ENCODE data around the gene PIP5K1B. TPM values are rescaled to one million over a fixed set of nuclear protein-coding genes. Genes with fewer than 3 reads are reported as not detected.

The PIP5K1B gene
- total and polyA plus RNA-seq, 2 of the 13 experiments (the other 11 are each of a cell fraction or from before 2014, with no cell fraction given), result 15.8 to 17.5 TPM

DNA sequence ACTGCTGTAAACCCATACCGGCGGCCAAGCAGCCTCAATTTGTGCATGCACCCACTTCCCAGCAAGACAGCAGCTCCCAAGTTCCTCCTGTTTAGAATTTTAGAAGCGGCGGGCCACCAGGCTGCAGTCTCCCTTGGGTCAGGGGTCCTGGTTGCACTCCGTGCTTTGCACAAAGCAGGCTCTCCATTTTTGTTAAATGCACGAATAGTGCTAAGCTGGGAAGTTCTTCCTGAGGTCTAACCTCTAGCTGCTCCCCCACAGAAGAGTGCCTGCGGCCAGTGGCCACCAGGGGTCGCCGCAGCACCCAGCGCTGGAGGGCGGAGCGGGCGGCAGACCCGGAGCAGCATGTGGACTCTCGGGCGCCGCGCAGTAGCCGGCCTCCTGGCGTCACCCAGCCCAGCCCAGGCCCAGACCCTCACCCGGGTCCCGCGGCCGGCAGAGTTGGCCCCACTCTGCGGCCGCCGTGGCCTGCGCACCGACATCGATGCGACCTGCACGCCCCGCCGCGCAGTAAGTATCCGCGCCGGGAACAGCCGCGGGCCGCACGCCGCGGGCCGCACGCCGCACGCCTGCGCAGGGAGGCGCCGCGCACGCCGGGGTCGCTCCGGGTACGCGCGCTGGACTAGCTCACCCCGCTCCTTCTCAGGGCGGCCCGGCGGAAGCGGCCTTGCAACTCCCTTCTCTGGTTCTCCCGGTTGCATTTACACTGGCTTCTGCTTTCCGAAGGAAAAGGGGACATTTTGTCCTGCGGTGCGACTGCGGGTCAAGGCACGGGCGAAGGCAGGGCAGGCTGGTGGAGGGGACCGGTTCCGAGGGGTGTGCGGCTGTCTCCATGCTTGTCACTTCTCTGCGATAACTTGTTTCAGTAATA lies 330.6 kb downstream of the PIP5K1B start, which contains the start of gene FXN:
FXN (plus strand) TSS at position 315 of the 871 bp plus-strand sequence; CDS start at position 346, 31 bp downstream.
- Histone ChIP-seq H3K4me3 (replicated peaks in 1 of 3; ENCODE audit: insufficient read depth in 1 of 3, low read depth in 2 of 3, low read length in 3 of 3) (peak within 1 kb of the TSS; percentile 72 to 86 (median 82)), H3K79me2 (ENCODE audit: insufficient read depth, low read length) (peaks cover 44% of the 10 kb centered on the region), H3K9ac (ENCODE audit: insufficient read depth, low read depth, low read length) (peak within 1 kb of the TSS; percentile 82), H2AFZ (ENCODE audit: low read length) (no peak within 1 kb of the TSS), H3K4me1 (ENCODE audit: insufficient read depth, low read length) (peaks cover 21% of the 10 kb centered on the region), H3K27ac (ENCODE audit: extremely low read length, insufficient read depth, low read length) (peak within 1 kb of the TSS; percentile 86), H3K9me3 (ENCODE audit: low read length) (no peaks in the 10 kb centered on the region), H3K27me3 (ENCODE audit: control insufficient read depth in 1 of 2, insufficient read depth in 2 of 2, low read length in 2 of 2) (no peaks in the 10 kb centered on the region), H3K36me3 (replicated peaks in 1 of 2; ENCODE audit: control insufficient read depth in 1 of 2, insufficient read depth in 2 of 2, low read length in 2 of 2) (peaks cover 0 to 8% of the 10 kb centered on the region in 2 experiments; a peak in 1 of 5 replicates), H4K20me1 (ENCODE audit: insufficient read depth, low read length) (no peaks in the 10 kb centered on the region; the same call in 1 of the 2 replicates), H3K4me2 (ENCODE audit: low read depth, low read length) (peak within 1 kb of the TSS; percentile 89)
- under 1% methylated on average over 39 of the region's 75 CpGs for WGBS (ENCODE audit: low lambda C conversion rate)
- ATAC-seq (peak; percentile 93), FAIRE-seq (no peak), DNase-seq (ENCODE audit: low spot score) (peak; percentile 61)
- in situ Hi-C loops (cut with HindIII; ENCODE audit: extremely low pct_ligation_motif_present, low pct_unique_long_range_greater_than_20kb) (no loop called here), intact Hi-C loops (cut with micrococcal nuclease; ENCODE audit: unreplicated experiment) (no loop called here)
- BruUV-seq (replicated peaks), result TSS peak; percentile 53
- POLR2A ChIA-PET, result interaction anchor here (0.9 to 1.4 kb wide), 6 partner anchors 69 to 188 kb away, joined by 4 to 5 read pairs (median 4); no protein-coding TSS in a partner anchor
- CTCF ChIA-PET (ENCODE audit: low intra/inter-chr PET ratio, low total read pairs), result interaction anchor here (1.2 kb wide), 1 partner anchor 158 kb away, joined by 4 read pairs; no protein-coding TSS in a partner anchor
- TF ChIP-seq RAD21 (CRISPR knock-in tag; IDR thresholded peaks at IDR 0.05), result peak; percentile 89
- TF ChIP-seq NFATC3 (CRISPR knock-in tag; IDR thresholded peaks at IDR 0.05), result no peak
- no peak for TF ChIP-seq ZBTB3 (CRISPR knock-in tag; IDR thresholded peaks at IDR 0.05; ENCODE audit: borderline replicate concordance, low read depth)
- peak; percentile 68; the same call in 1 of the 2 replicates for TF ChIP-seq ZNF350 (CRISPR knock-in tag; IDR thresholded peaks at IDR 0.05; ENCODE audit: borderline replicate concordance, low read depth)
- TF ChIP-seq, protein P1, sequence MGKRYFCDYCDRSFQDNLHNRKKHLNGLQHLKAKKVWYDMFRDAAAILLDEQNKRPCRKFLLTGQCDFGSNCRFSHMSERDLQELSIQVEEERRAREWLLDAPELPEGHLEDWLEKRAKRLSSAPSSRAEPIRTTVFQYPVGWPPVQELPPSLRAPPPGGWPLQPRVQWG (CRISPR knock-in tag; IDR thresholded peaks at IDR 0.05; ENCODE audit: borderline replicate concordance, low read depth), result no peak
- TF ChIP-seq ZNF234 (CRISPR knock-in tag; conservative IDR thresholded peaks at IDR 0.05), result no peak
- no peak; the same call in 1 of the 2 replicates for TF ChIP-seq FOXC1 (CRISPR knock-in tag; IDR thresholded peaks at IDR 0.05; ENCODE audit: borderline replicate concordance)
- no peak for TF ChIP-seq NCOA1 (CRISPR knock-in tag; IDR thresholded peaks at IDR 0.05)
- TF ChIP-seq NR2F6 (IDR thresholded peaks at IDR 0.05), result no peak
- TF ChIP-seq NR2F6 (CRISPR knock-in tag; IDR thresholded peaks at IDR 0.05), result peak; percentile 39; the same call in 1 of the 2 replicates
- TF ChIP-seq, protein P2, sequence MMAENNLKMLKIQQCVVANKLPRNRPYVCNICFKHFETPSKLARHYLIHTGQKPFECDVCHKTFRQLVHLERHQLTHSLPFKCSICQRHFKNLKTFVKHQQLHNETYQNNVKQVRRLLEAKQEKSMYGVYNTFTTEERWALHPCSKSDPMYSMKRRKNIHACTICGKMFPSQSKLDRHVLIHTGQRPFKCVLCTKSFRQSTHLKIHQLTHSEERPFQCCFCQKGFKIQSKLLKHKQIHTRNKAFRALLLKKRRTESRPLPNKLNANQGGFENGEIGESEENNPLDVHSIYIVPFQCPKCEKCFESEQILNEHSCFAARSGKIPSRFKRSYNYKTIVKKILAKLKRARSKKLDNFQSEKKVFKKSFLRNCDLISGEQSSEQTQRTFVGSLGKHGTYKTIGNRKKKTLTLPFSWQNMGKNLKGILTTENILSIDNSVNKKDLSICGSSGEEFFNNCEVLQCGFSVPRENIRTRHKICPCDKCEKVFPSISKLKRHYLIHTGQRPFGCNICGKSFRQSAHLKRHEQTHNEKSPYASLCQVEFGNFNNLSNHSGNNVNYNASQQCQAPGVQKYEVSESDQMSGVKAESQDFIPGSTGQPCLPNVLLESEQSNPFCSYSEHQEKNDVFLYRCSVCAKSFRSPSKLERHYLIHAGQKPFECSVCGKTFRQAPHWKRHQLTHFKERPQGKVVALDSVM (CRISPR knock-in tag; IDR thresholded peaks at IDR 0.05), result peak; percentile 71
- TF ChIP-seq, protein P3, sequence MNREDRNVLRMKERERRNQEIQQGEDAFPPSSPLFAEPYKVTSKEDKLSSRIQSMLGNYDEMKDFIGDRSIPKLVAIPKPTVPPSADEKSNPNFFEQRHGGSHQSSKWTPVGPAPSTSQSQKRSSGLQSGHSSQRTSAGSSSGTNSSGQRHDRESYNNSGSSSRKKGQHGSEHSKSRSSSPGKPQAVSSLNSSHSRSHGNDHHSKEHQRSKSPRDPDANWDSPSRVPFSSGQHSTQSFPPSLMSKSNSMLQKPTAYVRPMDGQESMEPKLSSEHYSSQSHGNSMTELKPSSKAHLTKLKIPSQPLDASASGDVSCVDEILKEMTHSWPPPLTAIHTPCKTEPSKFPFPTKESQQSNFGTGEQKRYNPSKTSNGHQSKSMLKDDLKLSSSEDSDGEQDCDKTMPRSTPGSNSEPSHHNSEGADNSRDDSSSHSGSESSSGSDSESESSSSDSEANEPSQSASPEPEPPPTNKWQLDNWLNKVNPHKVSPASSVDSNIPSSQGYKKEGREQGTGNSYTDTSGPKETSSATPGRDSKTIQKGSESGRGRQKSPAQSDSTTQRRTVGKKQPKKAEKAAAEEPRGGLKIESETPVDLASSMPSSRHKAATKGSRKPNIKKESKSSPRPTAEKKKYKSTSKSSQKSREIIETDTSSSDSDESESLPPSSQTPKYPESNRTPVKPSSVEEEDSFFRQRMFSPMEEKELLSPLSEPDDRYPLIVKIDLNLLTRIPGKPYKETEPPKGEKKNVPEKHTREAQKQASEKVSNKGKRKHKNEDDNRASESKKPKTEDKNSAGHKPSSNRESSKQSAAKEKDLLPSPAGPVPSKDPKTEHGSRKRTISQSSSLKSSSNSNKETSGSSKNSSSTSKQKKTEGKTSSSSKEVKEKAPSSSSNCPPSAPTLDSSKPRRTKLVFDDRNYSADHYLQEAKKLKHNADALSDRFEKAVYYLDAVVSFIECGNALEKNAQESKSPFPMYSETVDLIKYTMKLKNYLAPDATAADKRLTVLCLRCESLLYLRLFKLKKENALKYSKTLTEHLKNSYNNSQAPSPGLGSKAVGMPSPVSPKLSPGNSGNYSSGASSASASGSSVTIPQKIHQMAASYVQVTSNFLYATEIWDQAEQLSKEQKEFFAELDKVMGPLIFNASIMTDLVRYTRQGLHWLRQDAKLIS (CRISPR knock-in tag; IDR thresholded peaks at IDR 0.05), result 0 out of 2 replicates have a peak, but pooled peaks have one; percentile 7
- peak; percentile 52; the same call in 1 of the 2 replicates for TF ChIP-seq ZC3H13 (CRISPR knock-in tag; IDR thresholded peaks at IDR 0.05)
